HepG2 (cell line): Measurements from ENCODE around the gene FBXO33. TPM values are rescaled to one million over a fixed set of nuclear protein-coding genes. Genes with fewer than 3 reads are reported as not detected.

Experiments
- ATAC-seq: fragments of 200-7000 bp; cut with Tn5 transposase; 3 replicates; pipeline ENCODE4 v1.9.1; 2020; ENCODE audit warnings: mild to moderate bottlenecking, moderate library complexity
- BruUV-seq: library from RNA; stranded (reverse); fragments of 400-500 nt; replicated peaks from 2 replicates; lab custom pipeline; 2021; lab: Mats Ljungman, UMichigan
- CTCF ChIA-PET: fragments of 300-600 bp; formaldehyde crosslinking; extraction: SDS; loops from one replicate; lab custom pipeline; 2021; ENCODE audit warnings: low total read pairs, inconsistent platforms, low intra/inter-chr PET ratio; lab: Yijun Ruan, JAX
- POLR2A ChIA-PET: fragments of 350-600 bp; sonication (Branson Sonifier 250); formaldehyde crosslinking; loops from one replicate; lab custom pipeline; 2020; ENCODE audit warnings: antibody characterized with exemption, inconsistent platforms; lab: Yijun Ruan, JAX
- DNase-seq: peaks from one replicate; pipeline ENCODE4 v3.0.0-alpha.2; 2015; ENCODE audit warnings: low spot score
- FAIRE-seq: peaks from 3 replicates; lab custom pipeline; 2011; peaks lifted over from hg19 to GRCh38; lab: Jason Lieb, UNC
- H2AFZ ChIP-seq: one replicate; pipeline ENCODE4 v1.6.1; 2011; ENCODE audit warnings: low read length, inconsistent platforms
- H3K27ac ChIP-seq: fragments of 300-600 bp; 3 replicates; pipeline ENCODE4 v1.8.0; 2011; ENCODE audit warnings: mixed run types, mild to moderate bottlenecking, mixed read lengths, low read length, inconsistent platforms; ENCODE audit not compliant: insufficient read depth; ENCODE audit errors: extremely low read length
- H3K27me3 ChIP-seq, 2 experiments: fragments of 200-600 bp in 1 of 2; 2 replicates in 1 of 2; 3 replicates in 1 of 2; pipeline versions ENCODE4 v1.6.0 to v1.8.0; 2011; ENCODE audit warnings: low read length in 2 of 2, mild to moderate bottlenecking in 2 of 2, moderate library complexity in 2 of 2, inconsistent platforms in 1 of 2; ENCODE audit not compliant: insufficient read depth in 2 of 2, control insufficient read depth in 1 of 2
- H3K36me3 ChIP-seq, 2 experiments: fragments of 200-600 bp in 1 of 2; replicated peaks in 1 of 2; 2 replicates in 1 of 2; 3 replicates in 1 of 2; pipeline versions ENCODE4 v1.5.1 to v1.8.0; 2011; ENCODE audit warnings: low read length in 2 of 2, inconsistent platforms in 1 of 2; ENCODE audit not compliant: insufficient read depth in 2 of 2, control insufficient read depth in 1 of 2
- H3K4me1 ChIP-seq: 2 replicates; pipeline ENCODE4 v1.5.1; 2012; ENCODE audit warnings: low read length, inconsistent platforms; ENCODE audit not compliant: insufficient read depth
- H3K4me2 ChIP-seq: 2 replicates; pipeline ENCODE4 v1.6.0; 2011; ENCODE audit warnings: low read depth, low read length, inconsistent platforms
- H3K4me3 ChIP-seq, 3 experiments: fragments of 200-600 bp in 1 of 3; sonication (generic), shearing (Covaris generic) in 1 of 3; replicated peaks in 1 of 3; 2 replicates each; pipeline ENCODE4 v1.5.1; 2011 to 2016; ENCODE audit warnings: low read length in 3 of 3, inconsistent platforms in 2 of 3, low read depth in 2 of 3, mild to moderate bottlenecking in 2 of 3, control low read depth in 1 of 3, mixed read lengths in 1 of 3; ENCODE audit not compliant: insufficient read depth in 1 of 3
- H3K79me2 ChIP-seq: one replicate; pipeline ENCODE4 v1.6.1; 2011; ENCODE audit warnings: low read length, inconsistent platforms; ENCODE audit not compliant: insufficient read depth
- H3K9ac ChIP-seq: 2 replicates; pipeline ENCODE4 v1.6.0; 2011; ENCODE audit warnings: mild to moderate bottlenecking, low read depth, low read length, inconsistent platforms; ENCODE audit not compliant: insufficient read depth
- H3K9me3 ChIP-seq: 2 replicates; pipeline ENCODE4 v1.5.1; 2012; ENCODE audit warnings: mild to moderate bottlenecking, low read length
- H4K20me1 ChIP-seq: 2 replicates; pipeline ENCODE4 v1.6.0; 2011; ENCODE audit warnings: inconsistent platforms, mild to moderate bottlenecking, low read length, moderate library complexity; ENCODE audit not compliant: insufficient read depth
- ARNT ChIP-seq: fragments of 450-650 bp; IDR thresholded peaks from 2 replicates; pipeline ENCODE4 v1.6.1; 2017
- FOXA3 ChIP-seq: IDR thresholded peaks from 2 replicates; pipeline ENCODE4 v1.6.1; 2016; ENCODE audit warnings: missing genetic modification reagents, missing compliant biosample characterization
- GTF3A ChIP-seq: sonication (generic); formaldehyde crosslinking; conservative IDR thresholded peaks from 2 replicates; pipeline ENCODE4 v1.4.0; 2020; ENCODE audit warnings: mild to moderate bottlenecking, missing genetic modification reagents
- HCFC1 ChIP-seq: fragments of 150-350 bp; IDR thresholded peaks from 2 replicates; pipeline ENCODE4 v1.6.1; 2014; ENCODE audit warnings: low read depth, low read length
- ISL2 ChIP-seq: sonication (generic); formaldehyde crosslinking; IDR thresholded peaks from 2 replicates; pipeline ENCODE4 v1.5.0; 2020; ENCODE audit warnings: missing genetic modification reagents
- JARID2 ChIP-seq: sonication (generic); formaldehyde crosslinking; IDR thresholded peaks from 2 replicates; pipeline ENCODE4 v1.8.1; 2023; ENCODE audit warnings: missing genetic modification reagents, inconsistent platforms; ENCODE audit not compliant: insufficient replicate concordance
- PHF5A ChIP-seq: IDR thresholded peaks from one replicate; pipeline ENCODE4 v1.6.1; 2018; ENCODE audit warnings: low read depth, missing genetic modification reagents; ENCODE audit not compliant: unreplicated experiment
- SALL2 ChIP-seq: sonication (generic); formaldehyde crosslinking; IDR thresholded peaks from 2 replicates; pipeline ENCODE4 v1.8.1; 2023; ENCODE audit warnings: mild to moderate bottlenecking, missing genetic modification reagents, inconsistent platforms
- SETDB1 ChIP-seq: sonication (generic); formaldehyde crosslinking; IDR thresholded peaks from 2 replicates; pipeline ENCODE4 v1.5.1; 2020; ENCODE audit warnings: missing genetic modification reagents, mild to moderate bottlenecking, borderline replicate concordance
- SMAD3 ChIP-seq: sonication (generic); formaldehyde crosslinking; IDR thresholded peaks from 2 replicates; pipeline ENCODE4 v1.4.0; 2020; ENCODE audit warnings: missing genetic modification reagents
- SP1 ChIP-seq, 2 experiments: fragments of 450-650 bp in 1 of 2; sonication (generic) in 1 of 2; formaldehyde crosslinking in 1 of 2; IDR thresholded peaks; 2 replicates each; pipeline versions ENCODE4 v1.4.0 to v1.6.1; 2016 to 2020; ENCODE audit warnings: missing genetic modification reagents in 1 of 2
- SRF ChIP-seq: IDR thresholded peaks from 2 replicates; pipeline ENCODE4 v1.6.1; 2011; ENCODE audit warnings: mild to moderate bottlenecking, low read depth, low read length, moderate library complexity
- TBL1XR1 ChIP-seq: fragments of 150-350 bp; IDR thresholded peaks from 2 replicates; pipeline ENCODE4 v1.6.1; 2014; ENCODE audit warnings: borderline replicate concordance, low read length; ENCODE audit not compliant: partially characterized antibody
- ZFP36L1 ChIP-seq: sonication (generic); formaldehyde crosslinking; IDR thresholded peaks from 2 replicates; pipeline ENCODE4 v1.8.0; 2022; ENCODE audit warnings: mild to moderate bottlenecking, missing genetic modification reagents, moderate library complexity
- ZNF274 ChIP-seq: sonication (generic); formaldehyde crosslinking; IDR thresholded peaks from 2 replicates; pipeline ENCODE4 v1.5.1; 2020; ENCODE audit warnings: mild to moderate bottlenecking, missing genetic modification reagents
- ZNF350 ChIP-seq: sonication (generic); formaldehyde crosslinking; IDR thresholded peaks from 2 replicates; pipeline ENCODE4 v1.4.0; 2020; ENCODE audit warnings: mild to moderate bottlenecking, low read depth, missing genetic modification reagents, borderline replicate concordance
- ZNF572 ChIP-seq: sonication (generic); formaldehyde crosslinking; IDR thresholded peaks from 2 replicates; pipeline ENCODE4 v1.5.1; 2020; ENCODE audit warnings: mild to moderate bottlenecking, missing genetic modification reagents
- ZNF629 ChIP-seq: sonication (generic); formaldehyde crosslinking; conservative IDR thresholded peaks from 2 replicates; pipeline ENCODE4 v1.5.0; 2020; ENCODE audit warnings: missing genetic modification reagents
- ZNF703 ChIP-seq: sonication (generic); formaldehyde crosslinking; IDR thresholded peaks from 2 replicates; pipeline ENCODE4 v1.5.1; 2020; ENCODE audit warnings: missing genetic modification reagents, mild to moderate bottlenecking, moderate library complexity, borderline replicate concordance
- ZNF792 ChIP-seq: IDR thresholded peaks from 2 replicates; pipeline ENCODE4 v1.6.1; 2016
- ZSCAN21 ChIP-seq: sonication (generic); formaldehyde crosslinking; IDR thresholded peaks from 2 replicates; pipeline ENCODE4 v1.8.0; 2022; ENCODE audit warnings: mild to moderate bottlenecking, missing genetic modification reagents, moderate library complexity, borderline replicate concordance
- WGBS: methylation state at CpG from one replicate; pipeline ENCODE4 v1.1.6; 2017; ENCODE audit warnings: low lambda C conversion rate; 5-methylcytosine and 5-hydroxymethylcytosine counted together
- in situ Hi-C: cut with HindIII; loops from 2 replicates; pipeline ENCODE4 v1.10.0; 2017; ENCODE audit warnings: low pct_unique_long_range_greater_than_20kb; ENCODE audit not compliant: extremely low pct_ligation_motif_present
- intact Hi-C: fragments of 100-400 bp; cut with micrococcal nuclease; formaldehyde crosslinking; loops from one replicate; pipeline ENCODE4 v1.10.0; 2022; ENCODE audit not compliant: unreplicated experiment
- polyA plus RNA-seq, 8 experiments: library from polyadenylated mRNA; depleted of rRNA in 3 of 8; stranded (reverse) in 7 of 8; unstranded in 1 of 8; fragments of >200 nt; fragmentation: Illumina TruSeq in 4 of 8; extraction: Trizol in 4 of 8; gene quantifications; 2 replicates each; pipeline versions ENCODE4 v1.2.1 to v1.2.3, GENCODE V29; 2011 to 2016; ENCODE audit warnings: low read depth in 4 of 8, missing spikeins in 1 of 8, mixed read lengths in 1 of 8; ENCODE audit not compliant: insufficient read depth in 1 of 8
- total RNA-seq, 5 experiments: library from RNA; depleted of rRNA; stranded (reverse); fragments of >200 nt; fragmentation: Illumina TruSeq; extraction: Trizol; gene quantifications; 2 replicates each; pipeline ENCODE4 v1.2.3, GENCODE V29; 2016; ENCODE audit warnings: low read depth in 1 of 5
- TF ChIP-seq, protein P1 (sequence below): sonication (generic); formaldehyde crosslinking; IDR thresholded peaks from 2 replicates; pipeline ENCODE4 v1.8.1; 2023; ENCODE audit warnings: mild to moderate bottlenecking, moderate library complexity, missing genetic modification reagents
- TF ChIP-seq, protein P2 (sequence below): sonication (generic); formaldehyde crosslinking; IDR thresholded peaks from 2 replicates; pipeline ENCODE4 v1.4.0; 2020; ENCODE audit warnings: mild to moderate bottlenecking, missing genetic modification reagents, borderline replicate concordance

Gene FBXO33
- total and polyA plus RNA-seq, 2 of the 13 experiments (the other 11 are each of a cell fraction or from before 2014, with no cell fraction given): 15.5 to 16.9 TPM

GRCh38 chr14:39383741-39384140 lies 48.5 kb downstream of the FBXO33 start (continued):
- TF ChIP-seq ZNF350 (no peak), FOXA3 (CRISPR knock-in tag) (no peak), ZNF629 (CRISPR knock-in tag) (no peak), ZNF274 (CRISPR knock-in tag) (no peak)
- TF ChIP-seq, protein P1, sequence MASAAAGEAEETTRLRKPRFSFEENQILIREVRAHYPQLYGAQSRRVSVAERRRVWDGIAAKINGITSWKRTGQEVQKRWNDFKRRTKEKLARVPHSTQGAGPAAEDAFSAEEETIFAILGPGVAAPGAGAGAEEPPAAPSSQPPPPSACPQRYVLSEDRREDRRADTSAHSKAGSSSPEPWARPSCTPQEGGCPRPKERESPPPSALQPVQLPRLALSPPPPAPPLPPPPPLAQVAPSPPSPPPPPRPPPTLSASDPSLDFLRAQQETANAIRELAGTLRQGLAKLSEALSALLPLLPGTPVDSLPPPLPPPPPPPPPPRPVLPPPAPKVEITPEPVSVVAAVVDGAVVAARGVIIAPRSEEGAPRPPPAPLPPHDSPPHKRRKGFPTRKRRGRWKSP: no peak

DNA sequence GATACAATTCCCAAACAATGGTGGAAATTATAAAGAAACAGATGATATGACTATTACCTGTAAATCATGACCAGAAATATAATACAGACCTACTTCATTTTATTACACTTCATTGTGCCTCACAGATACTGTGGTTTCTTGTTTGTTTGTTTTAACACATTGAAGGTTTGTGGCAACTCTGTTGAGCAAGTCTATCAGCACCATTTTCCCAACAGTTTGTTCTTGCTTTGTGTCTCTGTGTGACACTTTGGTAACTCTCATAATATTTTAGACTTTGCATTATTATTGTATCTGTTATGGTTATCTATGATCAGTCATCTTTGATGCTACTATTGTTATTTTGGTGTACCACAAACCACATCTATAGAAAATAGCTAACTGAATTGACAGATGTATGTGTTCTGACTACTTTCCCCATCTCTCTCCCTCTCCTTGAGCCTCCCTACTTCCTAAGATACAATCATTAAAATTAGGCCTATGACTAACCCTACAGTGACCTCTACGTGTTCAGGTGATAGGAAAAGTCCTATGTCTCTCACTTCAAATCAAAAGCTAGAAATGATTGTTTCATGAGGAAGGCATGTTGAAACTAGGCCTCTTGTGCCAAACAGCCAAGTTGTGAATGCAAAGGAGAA lies 49.1 kb downstream of the FBXO33 start:
- Histone ChIP-seq H3K4me3 (no peak overlapping the region), H3K9me3 (no peaks in the 10 kb centered on the region), H3K79me2 (no peaks in the 10 kb centered on the region), H2AFZ (no peak overlapping the region), H3K36me3 (no peaks in the 10 kb centered on the region; a peak in 1 of 5 replicates), H3K9ac (no peak overlapping the region), H4K20me1 (no peaks in the 10 kb centered on the region), H3K4me2 (no peak overlapping the region), H3K27me3 (no peaks in the 10 kb centered on the region), H3K4me1 (no peaks in the 10 kb centered on the region), H3K27ac (no peak overlapping the region)
- POLR2A ChIA-PET: interaction anchor here (1.5 to 1.6 kb wide), 2 partner anchors 213 to 280 kb away, joined by 4 to 5 read pairs; partner anchors contain the start of genes SEC23A and TRAPPC6B
- 90% methylated on average over 1 of the region's 1 CpG for WGBS
- BruUV-seq: no TSS peak
- intact Hi-C loops: no loop called here
- in situ Hi-C loops: no loop called here
- ATAC-seq (no peak), FAIRE-seq (no peak), DNase-seq (no peak)
- TF ChIP-seq PHF5A (CRISPR knock-in tag): no peak
- no peak for TF ChIP-seq SP1 (IDR thresholded peaks at IDR 0.05)
- TF ChIP-seq SP1 (CRISPR knock-in tag; IDR thresholded peaks at IDR 0.05): no peak
- no peak for TF ChIP-seq SALL2 (CRISPR knock-in tag)
- no peak for TF ChIP-seq GTF3A (CRISPR knock-in tag)
- TF ChIP-seq JARID2 (CRISPR knock-in tag): no peak
- TF ChIP-seq SRF: no peak
- no peak for TF ChIP-seq ZNF792 (CRISPR knock-in tag)
- no peak for TF ChIP-seq ZNF703
- TF ChIP-seq FOXA3 (CRISPR knock-in tag): no peak
- no peak for TF ChIP-seq SETDB1 (CRISPR knock-in tag)
- TF ChIP-seq HCFC1: no peak
- no peak for TF ChIP-seq ISL2 (CRISPR knock-in tag)
- TF ChIP-seq ZSCAN21 (CRISPR knock-in tag): no peak
- no peak for TF ChIP-seq TBL1XR1
- no peak for TF ChIP-seq ARNT
- TF ChIP-seq SMAD3: no peak
- TF ChIP-seq, protein P2, sequence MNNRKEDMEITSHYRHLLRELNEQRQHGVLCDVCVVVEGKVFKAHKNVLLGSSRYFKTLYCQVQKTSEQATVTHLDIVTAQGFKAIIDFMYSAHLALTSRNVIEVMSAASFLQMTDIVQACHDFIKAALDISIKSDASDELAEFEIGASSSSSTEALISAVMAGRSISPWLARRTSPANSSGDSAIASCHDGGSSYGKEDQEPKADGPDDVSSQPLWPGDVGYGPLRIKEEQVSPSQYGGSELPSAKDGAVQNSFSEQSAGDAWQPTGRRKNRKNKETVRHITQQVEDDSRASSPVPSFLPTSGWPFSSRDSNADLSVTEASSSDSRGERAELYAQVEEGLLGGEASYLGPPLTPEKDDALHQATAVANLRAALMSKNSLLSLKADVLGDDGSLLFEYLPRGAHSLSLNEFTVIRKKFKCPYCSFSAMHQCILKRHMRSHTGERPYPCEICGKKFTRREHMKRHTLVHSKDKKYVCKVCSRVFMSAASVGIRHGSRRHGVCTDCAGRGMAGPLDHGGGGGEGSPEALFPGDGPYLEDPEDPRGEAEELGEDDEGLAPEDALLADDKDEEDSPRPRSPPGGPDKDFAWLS: no peak
- TF ChIP-seq ZFP36L1 (CRISPR knock-in tag): no peak
- no peak for TF ChIP-seq ZNF572
- CTCF ChIA-PET: no interaction called here
